KBM-7 (cell line): ENCODE data around the gene C1QTNF1.

Experiments
- DNase-seq: peaks from one replicate; pipeline ENCODE4 v3.0.0-alpha.2; 2015
- in situ Hi-C: fragments of 300-500 bp; cut with MboI; formaldehyde crosslinking; loops from 2 replicates; pipeline ENCODE4 v1.14.3; 2020; ENCODE audit warnings: low sequenced_read_pairs, low pct_unique_long_range_greater_than_20kb, mixed read lengths

The C1QTNF1 gene

GRCh38 chr17:79002796-79003593, 21.0 kb upstream of the C1QTNF1 start:
- no peak for DNase-seq

GRCh38 chr17:79003661-79004411, 20.1 kb upstream of the C1QTNF1 start:
- no peak for DNase-seq
- in situ Hi-C loops: no loop called here

More at GRCh38 chr17:79002796-79003593, 21.0 kb upstream of the C1QTNF1 start:
- in situ Hi-C loops: no loop called here

GRCh38 chr17:79005063-79005861, 18.7 kb upstream of the C1QTNF1 start:
- in situ Hi-C loops: no loop called here
- no peak for DNase-seq

DNA sequence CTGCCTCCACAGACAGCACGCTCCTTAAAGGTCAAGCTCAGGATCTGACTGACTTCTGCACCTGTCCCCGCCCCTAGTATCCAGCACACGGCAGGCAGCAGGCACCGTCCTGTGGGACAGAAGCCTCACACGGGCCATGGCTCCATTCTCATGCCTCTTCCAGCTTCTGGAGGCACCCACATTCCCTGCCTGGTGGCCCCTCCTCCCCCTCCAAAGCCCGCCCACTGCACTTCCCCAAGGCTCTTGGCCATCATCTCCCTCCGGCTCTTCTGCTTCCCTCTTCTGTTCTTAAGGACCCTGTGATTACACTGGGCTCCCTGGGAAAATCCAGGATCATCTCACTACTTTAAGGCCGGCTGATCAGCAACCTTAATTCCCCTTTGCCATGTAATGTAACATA, 17.9 kb upstream of the C1QTNF1 start:
- in situ Hi-C loops: no loop called here
- DNase-seq: no peak

- no peak for DNase-seq
- in situ Hi-C loops: no loop called here
Measured at GRCh38 chr17:79006794-79007503, 17.0 kb upstream of the C1QTNF1 start.

GRCh38 chr17:79007504-79008381, 16.2 kb upstream of the C1QTNF1 start:
- in situ Hi-C loops: no loop called here
- DNase-seq: no peak

- no peak for DNase-seq
- in situ Hi-C loops: no loop called here
Measured at GRCh38 chr17:79008666-79009387, 15.1 kb upstream of the C1QTNF1 start.

- in situ Hi-C loops: no loop called here
- peak; percentile 92 for DNase-seq
Measured at GRCh38 chr17:79009397-79010303, 14.3 kb upstream of the C1QTNF1 start, which contains the start of gene CANT1. Gene CANT1, minus strand, starts transcription at chr17:79009764. Its CDS starts 12,142 bp downstream, at chr17:78997622.

GRCh38 chr17:79010304-79010646, 13.7 kb upstream of the C1QTNF1 start:
- in situ Hi-C loops: no loop called here

GRCh38 chr17:79011451-79012147, 12.4 kb upstream of the C1QTNF1 start:
- in situ Hi-C loops: no loop called here
- DNase-seq: no peak

More at GRCh38 chr17:79010304-79010646, 13.7 kb upstream of the C1QTNF1 start:
- DNase-seq: no peak

DNA sequence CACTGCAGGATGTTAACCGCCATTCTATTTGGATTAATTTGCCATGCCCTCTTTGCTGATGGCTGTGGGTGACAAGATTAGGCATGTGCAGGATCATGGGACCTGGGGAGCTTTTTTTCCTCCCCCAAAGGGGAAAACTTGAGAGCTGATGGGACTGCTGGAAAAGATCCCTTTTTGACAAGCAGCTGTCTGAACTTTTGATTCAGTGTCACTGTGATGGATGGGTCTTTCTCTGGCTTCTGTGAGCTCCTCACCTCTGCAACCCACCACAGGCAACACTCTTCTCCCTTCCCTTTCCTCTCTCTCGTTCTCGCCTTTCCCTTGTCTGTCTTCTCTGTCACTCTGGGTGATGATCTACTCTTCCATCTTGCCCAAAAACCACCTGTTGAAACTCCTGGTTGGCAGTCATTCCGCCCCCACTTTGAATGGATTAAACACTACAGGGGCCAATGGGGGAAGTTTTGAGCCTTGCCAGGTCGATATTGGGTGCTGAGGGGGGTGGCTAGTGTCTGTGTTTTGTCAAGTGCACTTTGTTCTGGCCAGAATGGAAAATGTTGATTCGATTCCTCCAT, 11.3 kb upstream of the C1QTNF1 start:
- DNase-seq: no peak

DNA sequence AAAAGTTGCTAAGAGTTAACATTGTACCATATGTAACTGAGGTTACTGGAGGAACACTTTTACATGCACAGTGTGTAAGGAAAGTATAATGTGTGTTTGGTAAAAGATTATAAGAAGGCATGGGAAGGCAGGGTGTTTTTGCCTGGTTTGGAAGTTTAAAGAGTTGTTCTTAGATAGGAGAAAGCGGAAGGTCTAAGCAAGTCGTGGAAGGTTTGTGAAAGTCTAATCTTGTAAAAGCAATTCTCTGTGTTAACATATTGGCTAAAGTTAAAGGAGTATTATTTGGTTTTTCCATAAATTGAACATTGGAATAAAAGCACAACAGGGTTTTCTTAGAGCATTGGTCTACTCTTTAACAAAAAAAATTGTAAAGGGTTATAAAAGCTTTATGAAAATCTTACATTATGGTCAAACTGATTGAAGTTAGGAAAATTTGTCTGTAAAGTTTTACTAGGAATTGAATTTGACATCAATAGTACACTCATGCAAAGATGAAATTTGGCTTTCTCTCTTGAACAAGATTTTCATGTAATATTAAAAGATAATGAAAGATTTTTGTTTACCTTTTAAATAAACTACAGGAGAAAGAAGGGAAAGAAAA, 9.7 kb upstream of the C1QTNF1 start:
- DNase-seq: no peak
- in situ Hi-C loops: no loop called here

More for the DNA sequence above, 11.3 kb upstream of the C1QTNF1 start:
- in situ Hi-C loops: no loop called here

DNA sequence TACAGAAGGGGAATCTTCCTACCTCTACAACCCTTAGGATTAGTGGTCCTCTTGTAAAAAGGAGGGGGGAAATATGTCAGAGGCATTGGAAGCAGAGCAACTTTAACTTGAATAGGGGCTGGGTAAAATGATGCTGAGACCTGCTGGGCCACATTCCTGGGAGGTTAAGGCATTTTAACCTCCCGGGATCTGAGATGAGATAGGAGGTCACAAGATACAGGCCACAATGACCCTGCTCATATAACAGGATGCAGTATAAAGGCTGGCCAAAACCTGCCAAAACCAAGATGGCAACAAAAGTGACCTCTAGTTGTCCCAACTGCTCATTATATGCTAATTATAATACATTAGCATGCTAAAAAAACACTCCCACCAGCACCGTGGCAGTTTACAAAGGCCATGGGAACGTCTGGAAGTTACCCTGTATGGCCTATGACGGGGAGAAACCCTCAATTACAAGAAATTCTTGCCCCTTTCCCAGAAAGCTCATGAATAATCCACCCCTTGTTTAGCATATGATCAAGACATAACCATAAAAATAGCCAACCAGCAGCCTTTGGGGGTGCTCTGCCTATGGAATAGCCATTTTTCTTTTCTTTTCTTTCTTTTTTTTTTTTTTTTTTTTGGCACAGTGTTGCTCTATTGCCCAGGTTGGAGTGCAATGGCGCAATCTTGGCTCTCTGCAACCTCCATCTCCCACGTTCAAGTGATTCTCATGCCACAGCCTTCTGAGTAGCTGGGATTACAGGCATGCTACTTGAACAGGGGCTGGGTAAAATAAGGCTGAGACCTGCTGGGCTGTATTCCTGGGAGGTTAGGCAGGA, 6.2 kb upstream of the C1QTNF1 start:
- in situ Hi-C loops: no loop called here
- no peak for DNase-seq

GRCh38 chr17:79018370-79018695, 5.6 kb upstream of the C1QTNF1 start:
- DNase-seq: no peak
- in situ Hi-C loops: no loop called here

GRCh38 chr17:79019261-79019631, 4.7 kb upstream of the C1QTNF1 start:
- no peak for DNase-seq
- in situ Hi-C loops: no loop called here
